PC-3 (cell line): Measurements from ENCODE around the gene CAMK2B. TPM values are rescaled to one million over a fixed set of nuclear protein-coding genes. Genes with fewer than 3 reads are reported as not detected.

Source experiments
- ATAC-seq: fragments of 200-7000 bp; cut with Tn5 transposase; 2 replicates; pipeline ENCODE4 v1.9.1; 2020; ENCODE audit warnings: mild to moderate bottlenecking, moderate library complexity
- BruUV-seq: library from RNA; stranded (reverse); fragments of 400-500 nt; replicated peaks from 2 replicates; lab custom pipeline; 2021; lab: Mats Ljungman, UMichigan
- CTCF ChIA-PET: fragments of 300-600 bp; sonication (Branson Sonifier 250); formaldehyde crosslinking; loops from one replicate; lab custom pipeline; 2022; ENCODE audit warnings: antibody characterized with exemption; lab: Charles Lee
- POLR2A ChIA-PET: fragments of 300-600 bp; sonication (Branson Sonifier 250); formaldehyde crosslinking; loops from one replicate; lab custom pipeline; 2022; ENCODE audit warnings: antibody characterized with exemption; ENCODE audit not compliant: unreplicated experiment; lab: Charles Lee
- DNase-seq: peaks from one replicate; pipeline ENCODE4 v3.0.0-alpha.2; 2015
- H2AFZ ChIP-seq: fragments of 300-600 bp; sonication (generic); 2 replicates; pipeline ENCODE4 v1.6.0; 2016; ENCODE audit warnings: antibody characterized with exemption, low read length
- H3F3A ChIP-seq: fragments of 300-600 bp; sonication (generic); one replicate; pipeline ENCODE4 v1.6.0; 2017; ENCODE audit warnings: antibody characterized with exemption, low read length, control low read depth, mild to moderate bottlenecking; ENCODE audit not compliant: unreplicated experiment
- H3K27ac ChIP-seq: fragments of 300-600 bp; sonication (generic); 2 replicates; pipeline ENCODE4 v1.5.1; 2016; ENCODE audit warnings: mild to moderate bottlenecking, low read length
- H3K27me3 ChIP-seq: fragments of 300-600 bp; sonication (generic); 2 replicates; pipeline ENCODE4 v1.6.1; 2016; ENCODE audit warnings: low read length, mixed read lengths
- H3K36me3 ChIP-seq: fragments of 300-600 bp; sonication (generic); 2 replicates; pipeline ENCODE4 v1.6.1; 2016; ENCODE audit warnings: low read depth, mixed run types, low read length, mixed read lengths
- H3K4me1 ChIP-seq: fragments of 300-600 bp; sonication (generic); 2 replicates; pipeline ENCODE4 v1.5.1; 2016; ENCODE audit warnings: low read length; ENCODE audit not compliant: insufficient read depth
- H3K4me2 ChIP-seq: fragments of 300-600 bp; sonication (generic); 2 replicates; pipeline ENCODE4 v1.6.0; 2016; ENCODE audit warnings: low read length
- H3K4me3 ChIP-seq: fragments of 300-600 bp; sonication (generic); 2 replicates; pipeline ENCODE4 v1.5.1; 2016; ENCODE audit warnings: mild to moderate bottlenecking, low read length, mixed read lengths
- H3K79me2 ChIP-seq: fragments of 300-600 bp; sonication (generic); 2 replicates; pipeline ENCODE4 v1.6.1; 2017; ENCODE audit warnings: low read length, mixed read lengths
- H3K9ac ChIP-seq: fragments of 300-600 bp; sonication (generic); 2 replicates; pipeline ENCODE4 v1.6.0; 2016; ENCODE audit warnings: mild to moderate bottlenecking, low read length
- H3K9me2 ChIP-seq: fragments of 300-600 bp; sonication (generic); replicated peaks from 2 replicates; pipeline ENCODE4 v1.6.1; 2016; ENCODE audit warnings: mixed run types, low read length, mixed read lengths
- H3K9me3 ChIP-seq: fragments of 300-600 bp; sonication (generic); 2 replicates; pipeline ENCODE4 v1.6.1; 2016; ENCODE audit warnings: low read length, mixed read lengths
- H4K20me1 ChIP-seq: fragments of 300-600 bp; sonication (generic); 2 replicates; pipeline ENCODE4 v1.6.1; 2016; ENCODE audit warnings: low read length, mixed read lengths
- EZH2 ChIP-seq: fragments of 300-600 bp; sonication (generic); IDR thresholded peaks from one replicate; pipeline ENCODE4 v1.6.1; 2017; ENCODE audit warnings: antibody characterized with exemption, mild to moderate bottlenecking, low read length; ENCODE audit not compliant: unreplicated experiment
- EZH2phosphoT487 ChIP-seq: fragments of 300-600 bp; sonication (generic); IDR thresholded peaks from 2 replicates; pipeline ENCODE4 v1.6.1; 2018; ENCODE audit warnings: mild to moderate bottlenecking, antibody characterized with exemption, low read length, borderline replicate concordance
- intact Hi-C: fragments of 100-400 bp; cut with micrococcal nuclease; formaldehyde crosslinking; loops from 2 replicates; pipeline ENCODE4 v1.9.0; 2023
- total RNA-seq: library from RNA; depleted of rRNA; stranded (reverse); fragments of >200 nt; gene quantifications from 2 replicates; pipeline ENCODE4 v1.2.3, GENCODE V29; 2014
- TF ChIP-seq, protein P1 (sequence below): fragments of 300-600 bp; sonication (generic); conservative IDR thresholded peaks from 2 replicates; pipeline ENCODE4 v1.5.1; 2017; ENCODE audit warnings: antibody characterized with exemption, low read depth, mild to moderate bottlenecking, low read length

CAMK2B gene
- total RNA-seq, 1 experiment from 2014 or later: 1.2 TPM

DNA sequence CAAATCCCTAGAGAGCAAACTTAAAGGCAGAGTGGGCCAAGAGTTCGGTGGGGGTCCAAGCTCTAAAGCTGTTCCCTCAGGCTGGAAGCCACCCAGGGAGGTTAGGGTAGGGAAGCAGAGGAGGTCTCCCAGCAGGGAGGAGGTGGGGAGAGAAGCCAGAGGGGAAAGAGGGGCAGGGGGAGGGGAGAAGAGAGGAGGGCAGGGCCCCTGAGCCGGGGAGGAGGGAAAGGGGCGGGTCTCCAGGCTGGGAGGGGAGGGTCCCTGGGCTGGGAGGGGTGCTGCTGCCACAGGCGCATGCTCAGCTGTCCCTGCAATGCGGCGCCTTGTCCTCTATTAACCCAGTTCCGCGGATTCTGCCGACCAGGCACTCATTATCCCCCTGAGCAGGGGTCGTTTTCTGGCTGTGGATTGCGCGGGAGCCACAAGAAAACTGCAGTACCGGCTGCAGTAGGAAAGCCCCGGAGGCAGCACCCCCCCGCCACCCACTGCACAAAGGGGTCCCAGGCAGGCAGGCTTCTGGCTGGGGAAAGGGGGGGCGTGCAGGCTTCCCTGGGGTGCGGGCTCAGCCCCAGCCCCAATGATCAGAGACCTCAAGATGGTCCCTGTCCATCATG, 49.3 kb downstream of the CAMK2B start:
- Histone ChIP-seq H3K79me2 (no peaks in the 10 kb centered on the region), H3F3A (no peaks in the 10 kb centered on the region), H3K9ac (no peak overlapping the region), H3K4me3 (no peak overlapping the region), H3K9me2 (no peaks in the 10 kb centered on the region), H4K20me1 (no peaks in the 10 kb centered on the region), H3K27me3 (no peaks in the 10 kb centered on the region), H3K27ac (no peak overlapping the region), H3K36me3 (no peaks in the 10 kb centered on the region), H3K4me2 (no peak overlapping the region), H2AFZ (no peak overlapping the region), H3K4me1 (no peaks in the 10 kb centered on the region), H3K9me3 (no peaks in the 10 kb centered on the region)
- TF ChIP-seq, protein P1, sequence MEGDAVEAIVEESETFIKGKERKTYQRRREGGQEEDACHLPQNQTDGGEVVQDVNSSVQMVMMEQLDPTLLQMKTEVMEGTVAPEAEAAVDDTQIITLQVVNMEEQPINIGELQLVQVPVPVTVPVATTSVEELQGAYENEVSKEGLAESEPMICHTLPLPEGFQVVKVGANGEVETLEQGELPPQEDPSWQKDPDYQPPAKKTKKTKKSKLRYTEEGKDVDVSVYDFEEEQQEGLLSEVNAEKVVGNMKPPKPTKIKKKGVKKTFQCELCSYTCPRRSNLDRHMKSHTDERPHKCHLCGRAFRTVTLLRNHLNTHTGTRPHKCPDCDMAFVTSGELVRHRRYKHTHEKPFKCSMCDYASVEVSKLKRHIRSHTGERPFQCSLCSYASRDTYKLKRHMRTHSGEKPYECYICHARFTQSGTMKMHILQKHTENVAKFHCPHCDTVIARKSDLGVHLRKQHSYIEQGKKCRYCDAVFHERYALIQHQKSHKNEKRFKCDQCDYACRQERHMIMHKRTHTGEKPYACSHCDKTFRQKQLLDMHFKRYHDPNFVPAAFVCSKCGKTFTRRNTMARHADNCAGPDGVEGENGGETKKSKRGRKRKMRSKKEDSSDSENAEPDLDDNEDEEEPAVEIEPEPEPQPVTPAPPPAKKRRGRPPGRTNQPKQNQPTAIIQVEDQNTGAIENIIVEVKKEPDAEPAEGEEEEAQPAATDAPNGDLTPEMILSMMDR: no peak
- no peak for TF ChIP-seq EZH2
- no peak for TF ChIP-seq EZH2phosphoT487
- BruUV-seq: no TSS peak
- intact Hi-C loops: no loop called here
- DNase-seq (no peak), ATAC-seq (no peak)
- ChIA-PET CTCF (no interaction called here), POLR2A (no interaction called here)

GRCh38 chr7:44275146-44275545, 50.2 kb downstream of the CAMK2B start:
- intact Hi-C loops: no loop called here
- H3K9ac ChIP-seq: no peak overlapping the region
- DNase-seq (no peak), ATAC-seq (no peak)
- H3K4me2 ChIP-seq: no peak overlapping the region
- H3K36me3 ChIP-seq: no peaks in the 10 kb centered on the region
- POLR2A ChIA-PET: no interaction called here
- no peak overlapping the region for H3K27ac ChIP-seq
- H3K4me1 ChIP-seq: no peaks in the 10 kb centered on the region
- no peaks in the 10 kb centered on the region for H3K9me3 ChIP-seq
- CTCF ChIA-PET: no interaction called here
- H4K20me1 ChIP-seq: no peaks in the 10 kb centered on the region
- H3K79me2 ChIP-seq: no peaks in the 10 kb centered on the region
- no TSS peak for BruUV-seq
- H2AFZ ChIP-seq: no peak overlapping the region
- H3K4me3 ChIP-seq: no peak overlapping the region
- TF ChIP-seq EZH2 (no peak), EZH2phosphoT487 (no peak)
- TF ChIP-seq, protein P1: no peak
- no peaks in the 10 kb centered on the region for H3K27me3 ChIP-seq
- H3K9me2 ChIP-seq: no peaks in the 10 kb centered on the region
- H3F3A ChIP-seq: no peaks in the 10 kb centered on the region

DNA sequence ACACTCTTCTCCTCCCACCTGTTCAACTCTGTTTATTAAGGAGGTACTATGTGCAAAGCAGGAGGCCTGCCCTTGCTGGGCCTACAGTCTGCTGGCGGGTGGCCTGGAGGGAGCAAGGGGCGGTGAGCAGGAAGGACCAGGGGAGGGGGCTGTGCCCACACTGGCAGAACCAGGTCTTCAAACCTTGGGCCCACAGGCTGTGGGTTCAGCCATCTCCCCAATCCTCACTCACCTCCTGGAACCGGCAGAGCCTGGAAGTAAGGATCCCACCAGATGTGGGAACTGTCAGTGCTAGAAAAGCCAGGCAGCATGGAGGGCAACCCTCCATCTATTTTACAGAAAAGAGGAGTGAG, 50.8 kb downstream of the CAMK2B start:
- no peaks in the 10 kb centered on the region for H3K4me1 ChIP-seq
- no peaks in the 10 kb centered on the region for H3F3A ChIP-seq
- H3K27ac ChIP-seq: no peak overlapping the region
- CTCF ChIA-PET: no interaction called here
- no peak overlapping the region for H2AFZ ChIP-seq
- no peaks in the 10 kb centered on the region for H3K27me3 ChIP-seq
- H3K79me2 ChIP-seq: no peaks in the 10 kb centered on the region
- no peak overlapping the region for H3K9ac ChIP-seq
- POLR2A ChIA-PET: no interaction called here
- TF ChIP-seq, protein P1: no peak
- no peak for TF ChIP-seq EZH2phosphoT487
- no peak overlapping the region for H3K4me3 ChIP-seq
- DNase-seq (no peak), ATAC-seq (no peak)
- intact Hi-C loops: no loop called here
- H3K36me3 ChIP-seq: no peaks in the 10 kb centered on the region
- H3K9me3 ChIP-seq: no peaks in the 10 kb centered on the region
- no TSS peak for BruUV-seq
- no peaks in the 10 kb centered on the region for H4K20me1 ChIP-seq
- no peaks in the 10 kb centered on the region for H3K9me2 ChIP-seq
- H3K4me2 ChIP-seq: no peak overlapping the region
